Retinal pigment epithelial cell (primary cell): Measurements from ENCODE around the gene SLC26A6.

Source experiments
- DNase-seq: peaks from one replicate; pipeline ENCODE4 v3.0.0-alpha.2; 2010; ENCODE audit warnings: low read depth
- H3K4me3 ChIP-seq: 2 replicates; pipeline ENCODE4 v1.5.1; 2011; ENCODE audit warnings: mild to moderate bottlenecking, low read length, control low read depth, moderate library complexity
- CTCF ChIP-seq: conservative IDR thresholded peaks from 2 replicates; pipeline ENCODE4 v1.5.1; 2011; ENCODE audit warnings: low read depth, low read length, control low read depth, inconsistent platforms

SLC26A6 gene

GRCh38 chr3:48664929-48665328 lies 29.7 kb upstream of the SLC26A6 start:
- no peak for TF ChIP-seq CTCF
- no peak overlapping the region for H3K4me3 ChIP-seq
- no peak for DNase-seq

- no peak overlapping the region for H3K4me3 ChIP-seq
- DNase-seq = no peak
- no peak for TF ChIP-seq CTCF
Measured at GRCh38 chr3:48664313-48664644, 29.0 kb upstream of the SLC26A6 start.

GRCh38 chr3:48663489-48664312 lies 28.4 kb upstream of the SLC26A6 start:
- peak; percentile 98 for DNase-seq
- TF ChIP-seq CTCF = peak; percentile 90

GRCh38 chr3:48662753-48663488 lies 27.7 kb upstream of the SLC26A6 start, which contains the start of gene CELSR3:
CELSR3 (minus strand) TSS chr3:48662886; CDS start chr3:48662634, 252 bp downstream.
- H3K4me3 ChIP-seq = peak within 1 kb of the TSS; percentile 51
- peak; percentile 75 for DNase-seq
- no peak for TF ChIP-seq CTCF

More at GRCh38 chr3:48663489-48664312, 28.4 kb upstream of the SLC26A6 start:
- peak overlapping the region; percentile 51 for H3K4me3 ChIP-seq

GRCh38 chr3:48662145-48662752 lies 27.0 kb upstream of the SLC26A6 start:
- DNase-seq = no peak
- peak overlapping the region; percentile 51 for H3K4me3 ChIP-seq
- no peak for TF ChIP-seq CTCF

- TF ChIP-seq CTCF = no peak
- H3K4me3 ChIP-seq = peak overlapping the region; percentile 51
- DNase-seq = no peak
Measured at GRCh38 chr3:48661501-48662144, 26.4 kb upstream of the SLC26A6 start.
